ENCODE data around the gene BRSK1. TPM values are rescaled to one million over a fixed set of nuclear protein-coding genes. Genes with fewer than 3 reads are reported as not detected.

Gene BRSK1
- total RNA-seq, 1 donor = 4.0 TPM

GRCh38 chr19:55278391-55279135 lies 5.2 kb upstream of the BRSK1 start:
- H3K4me2 ChIP-seq (ENCODE audit: insufficient read depth, low read length) = peak overlapping the region; percentile 98
- H3K79me2 ChIP-seq (ENCODE audit: insufficient read depth, low read length) = peaks cover 7% of the 10 kb centered on the region
- H3K36me3 ChIP-seq (ENCODE audit: insufficient read depth, low read length) = peaks cover 3% of the 10 kb centered on the region
- H3K27me3 ChIP-seq (ENCODE audit: insufficient read depth, low read length) = no peaks in the 10 kb centered on the region
- no peak for TF ChIP-seq CTCF (IDR thresholded peaks at IDR 0.05; ENCODE audit: extremely low read depth, low read depth, low read length)
- no peak overlapping the region for H3K27ac ChIP-seq (ENCODE audit: low read depth, low read length)
- peak overlapping the region; percentile 97 for H3K4me3 ChIP-seq (ENCODE audit: insufficient read depth, low read length)
- no peak for DNase-seq (ENCODE audit: insufficient read length, low spot score, missing footprints)
- H4K20me1 ChIP-seq (ENCODE audit: insufficient read depth, low read length) = no peaks in the 10 kb centered on the region
- no peaks in the 10 kb centered on the region for H3K9me3 ChIP-seq (ENCODE audit: low read depth, low read length)
- no peak overlapping the region for H2AFZ ChIP-seq (ENCODE audit: low read length)
- H3K4me1 ChIP-seq (ENCODE audit: insufficient read depth, low read length) = peaks cover 16% of the 10 kb centered on the region

GRCh38 chr19:55279340-55279739 lies 4.5 kb upstream of the BRSK1 start:
- Histone ChIP-seq H4K20me1 (ENCODE audit: insufficient read depth, low read length) (no peaks in the 10 kb centered on the region), H3K4me3 (ENCODE audit: insufficient read depth, low read length) (peak overlapping the region; percentile 97), H2AFZ (ENCODE audit: low read length) (peak overlapping the region; percentile 95), H3K4me2 (ENCODE audit: insufficient read depth, low read length) (peak overlapping the region; percentile 98), H3K27ac (ENCODE audit: low read depth, low read length) (peak overlapping the region; percentile 78), H3K4me1 (ENCODE audit: insufficient read depth, low read length) (peaks cover 17% of the 10 kb centered on the region), H3K79me2 (ENCODE audit: insufficient read depth, low read length) (peaks cover 7% of the 10 kb centered on the region), H3K36me3 (ENCODE audit: insufficient read depth, low read length) (peaks cover 3% of the 10 kb centered on the region), H3K27me3 (ENCODE audit: insufficient read depth, low read length) (no peaks in the 10 kb centered on the region), H3K9me3 (ENCODE audit: low read depth, low read length) (no peaks in the 10 kb centered on the region)
- no peak for TF ChIP-seq CTCF (IDR thresholded peaks at IDR 0.05; ENCODE audit: extremely low read depth, low read depth, low read length)
- peak; percentile 77 for DNase-seq (ENCODE audit: insufficient read length, low spot score, missing footprints)

- H3K79me2 ChIP-seq (ENCODE audit: insufficient read depth, low read length) = peaks cover 7% of the 10 kb centered on the region
- H3K27ac ChIP-seq (ENCODE audit: low read depth, low read length) = peak within 1 kb of the TSS; percentile 78
- H3K4me2 ChIP-seq (ENCODE audit: insufficient read depth, low read length) = peak within 1 kb of the TSS; percentile 98
- DNase-seq (ENCODE audit: insufficient read length, low spot score, missing footprints) = peak; percentile 99
- peak within 1 kb of the TSS; percentile 95 for H2AFZ ChIP-seq (ENCODE audit: low read length)
- H3K36me3 ChIP-seq (ENCODE audit: insufficient read depth, low read length) = peaks cover 3% of the 10 kb centered on the region
- peaks cover 17% of the 10 kb centered on the region for H3K4me1 ChIP-seq (ENCODE audit: insufficient read depth, low read length)
- no peaks in the 10 kb centered on the region for H3K9me3 ChIP-seq (ENCODE audit: low read depth, low read length)
- no peaks in the 10 kb centered on the region for H3K27me3 ChIP-seq (ENCODE audit: insufficient read depth, low read length)
- TF ChIP-seq CTCF (IDR thresholded peaks at IDR 0.05; ENCODE audit: extremely low read depth, low read depth, low read length) = no peak
- peak within 1 kb of the TSS; percentile 97 for H3K4me3 ChIP-seq (ENCODE audit: insufficient read depth, low read length)
- H4K20me1 ChIP-seq (ENCODE audit: insufficient read depth, low read length) = no peaks in the 10 kb centered on the region
Observed at GRCh38 chr19:55279770-55280643, 3.8 kb upstream of the BRSK1 start, which contains the start of gene HSPBP1. TSS of gene HSPBP1 (minus strand) at chr19:55280110. CDS start at chr19:55279608, 502 bp downstream.
